ENCODE measurements around the gene TEX29. TPM values are rescaled to one million over a fixed set of nuclear protein-coding genes. Genes with fewer than 3 reads are reported as not detected.

The TEX29 gene
- total RNA-seq, 1 experiment from 2014 or later: 0.68 TPM

DNA sequence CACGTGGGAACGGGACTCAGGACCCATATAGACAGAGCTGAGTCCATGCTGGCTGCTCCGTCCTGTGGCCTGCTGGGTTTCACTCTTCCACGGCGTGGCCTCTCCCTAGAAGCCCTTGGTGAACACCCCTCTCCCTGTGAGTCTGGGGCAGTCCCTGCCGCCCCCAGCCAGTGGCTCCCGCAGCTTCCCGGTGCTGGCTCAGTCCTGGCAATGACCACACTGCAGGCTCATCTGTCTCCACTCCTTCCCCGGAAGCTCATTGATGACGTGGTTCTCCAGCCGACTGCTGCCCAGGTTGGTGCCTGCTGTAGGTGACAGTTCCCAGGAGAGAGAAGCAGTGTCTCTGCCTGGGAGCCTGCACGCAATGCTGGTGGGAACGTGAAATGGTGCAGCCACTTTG is 2.1 kb upstream of the TEX29 start:
- CTCF ChIA-PET: no interaction called here
- no peak for DNase-seq (ENCODE audit: low spot score)

DNA sequence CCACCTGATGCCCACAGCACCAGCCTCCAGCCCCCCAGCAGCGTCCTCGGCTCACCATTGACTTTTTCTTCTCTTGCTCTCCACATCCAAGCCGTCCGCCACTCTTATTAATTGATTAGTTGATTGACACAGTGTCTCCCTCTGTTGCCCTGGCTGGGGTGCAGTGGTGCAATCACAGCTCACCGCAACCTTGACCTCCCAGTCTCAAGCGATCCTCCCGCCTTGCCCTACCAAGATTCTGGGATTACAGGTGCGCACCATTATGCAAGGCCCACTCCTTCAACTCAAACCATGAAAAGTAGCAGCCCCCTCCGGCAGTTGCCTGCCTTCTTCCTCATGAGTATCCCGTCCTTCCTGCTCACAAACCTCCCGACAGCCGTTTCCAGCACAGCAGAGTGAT is 921 bp upstream of the TEX29 start:
- ChIA-PET POLR2A (no interaction called here), CTCF (interaction anchor here (0.9 kb wide), 1 partner anchor 26 kb away, joined by 4 read pairs; no protein-coding TSS in a partner anchor)
- Mint-ChIP-seq H3K27me3 (ENCODE audit: low read depth) (no peaks in the 10 kb centered on the region), H3K4me1 (no peaks in the 10 kb centered on the region), H3K27ac (no peak overlapping the region), H3K4me3 (no peak overlapping the region), H3K9me3 (no peaks in the 10 kb centered on the region), H3K36me3 (no peaks in the 10 kb centered on the region)
- ATAC-seq (no peak), DNase-seq (ENCODE audit: low spot score) (no peak)
- TF ChIP-seq, protein P1, sequence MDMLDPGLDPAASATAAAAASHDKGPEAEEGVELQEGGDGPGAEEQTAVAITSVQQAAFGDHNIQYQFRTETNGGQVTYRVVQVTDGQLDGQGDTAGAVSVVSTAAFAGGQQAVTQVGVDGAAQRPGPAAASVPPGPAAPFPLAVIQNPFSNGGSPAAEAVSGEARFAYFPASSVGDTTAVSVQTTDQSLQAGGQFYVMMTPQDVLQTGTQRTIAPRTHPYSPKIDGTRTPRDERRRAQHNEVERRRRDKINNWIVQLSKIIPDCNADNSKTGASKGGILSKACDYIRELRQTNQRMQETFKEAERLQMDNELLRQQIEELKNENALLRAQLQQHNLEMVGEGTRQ (CRISPR knock-in tag; IDR thresholded peaks at IDR 0.05): no peak
- no peak for TF ChIP-seq ZNF219 (CRISPR knock-in tag; IDR thresholded peaks at IDR 0.05; ENCODE audit: borderline replicate concordance)
- no peak for TF ChIP-seq ESRRA (CRISPR knock-in tag; IDR thresholded peaks at IDR 0.05; ENCODE audit: borderline replicate concordance)
- TF ChIP-seq, protein P2, sequence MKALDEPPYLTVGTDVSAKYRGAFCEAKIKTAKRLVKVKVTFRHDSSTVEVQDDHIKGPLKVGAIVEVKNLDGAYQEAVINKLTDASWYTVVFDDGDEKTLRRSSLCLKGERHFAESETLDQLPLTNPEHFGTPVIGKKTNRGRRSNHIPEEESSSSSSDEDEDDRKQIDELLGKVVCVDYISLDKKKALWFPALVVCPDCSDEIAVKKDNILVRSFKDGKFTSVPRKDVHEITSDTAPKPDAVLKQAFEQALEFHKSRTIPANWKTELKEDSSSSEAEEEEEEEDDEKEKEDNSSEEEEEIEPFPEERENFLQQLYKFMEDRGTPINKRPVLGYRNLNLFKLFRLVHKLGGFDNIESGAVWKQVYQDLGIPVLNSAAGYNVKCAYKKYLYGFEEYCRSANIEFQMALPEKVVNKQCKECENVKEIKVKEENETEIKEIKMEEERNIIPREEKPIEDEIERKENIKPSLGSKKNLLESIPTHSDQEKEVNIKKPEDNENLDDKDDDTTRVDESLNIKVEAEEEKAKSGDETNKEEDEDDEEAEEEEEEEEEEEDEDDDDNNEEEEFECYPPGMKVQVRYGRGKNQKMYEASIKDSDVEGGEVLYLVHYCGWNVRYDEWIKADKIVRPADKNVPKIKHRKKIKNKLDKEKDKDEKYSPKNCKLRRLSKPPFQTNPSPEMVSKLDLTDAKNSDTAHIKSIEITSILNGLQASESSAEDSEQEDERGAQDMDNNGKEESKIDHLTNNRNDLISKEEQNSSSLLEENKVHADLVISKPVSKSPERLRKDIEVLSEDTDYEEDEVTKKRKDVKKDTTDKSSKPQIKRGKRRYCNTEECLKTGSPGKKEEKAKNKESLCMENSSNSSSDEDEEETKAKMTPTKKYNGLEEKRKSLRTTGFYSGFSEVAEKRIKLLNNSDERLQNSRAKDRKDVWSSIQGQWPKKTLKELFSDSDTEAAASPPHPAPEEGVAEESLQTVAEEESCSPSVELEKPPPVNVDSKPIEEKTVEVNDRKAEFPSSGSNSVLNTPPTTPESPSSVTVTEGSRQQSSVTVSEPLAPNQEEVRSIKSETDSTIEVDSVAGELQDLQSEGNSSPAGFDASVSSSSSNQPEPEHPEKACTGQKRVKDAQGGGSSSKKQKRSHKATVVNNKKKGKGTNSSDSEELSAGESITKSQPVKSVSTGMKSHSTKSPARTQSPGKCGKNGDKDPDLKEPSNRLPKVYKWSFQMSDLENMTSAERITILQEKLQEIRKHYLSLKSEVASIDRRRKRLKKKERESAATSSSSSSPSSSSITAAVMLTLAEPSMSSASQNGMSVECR (CRISPR knock-in tag; IDR thresholded peaks at IDR 0.05; ENCODE audit: borderline replicate concordance): no peak
- no peak for TF ChIP-seq TP53 (CRISPR knock-in tag; IDR thresholded peaks at IDR 0.05)
- TF ChIP-seq, protein P3, sequence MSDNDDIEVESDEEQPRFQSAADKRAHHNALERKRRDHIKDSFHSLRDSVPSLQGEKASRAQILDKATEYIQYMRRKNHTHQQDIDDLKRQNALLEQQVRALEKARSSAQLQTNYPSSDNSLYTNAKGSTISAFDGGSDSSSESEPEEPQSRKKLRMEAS (CRISPR knock-in tag; IDR thresholded peaks at IDR 0.05): no peak

More for the DNA sequence above, 2.1 kb upstream of the TEX29 start:
- POLR2A ChIA-PET: no interaction called here
- H3K27ac Mint-ChIP-seq: peak overlapping the region; percentile 65; the same call in 1 of the 2 replicates
- no peaks in the 10 kb centered on the region for H3K4me1 Mint-ChIP-seq
- peaks cover 7% of the 10 kb centered on the region for H3K9me3 Mint-ChIP-seq
- peaks cover 1% of the 10 kb centered on the region; the same call in 1 of the 2 replicates for H3K36me3 Mint-ChIP-seq
- TF ChIP-seq FOXK1 (CRISPR knock-in tag; IDR thresholded peaks at IDR 0.05) (no peak), ELF4 (CRISPR knock-in tag; IDR thresholded peaks at IDR 0.05; ENCODE audit: low read depth) (no peak), EMX1 (CRISPR knock-in tag; IDR thresholded peaks at IDR 0.05) (no peak), ZNF416 (CRISPR knock-in tag; IDR thresholded peaks at IDR 0.05) (no peak), ZNF671 (CRISPR knock-in tag; IDR thresholded peaks at IDR 0.05) (no peak), ZNF423 (CRISPR knock-in tag; IDR thresholded peaks at IDR 0.05) (no peak), IRF2 (CRISPR knock-in tag; IDR thresholded peaks at IDR 0.05; ENCODE audit: borderline replicate concordance, low read depth) (no peak), GRHL2 (CRISPR knock-in tag; IDR thresholded peaks at IDR 0.05; ENCODE audit: insufficient replicate concordance, severe bottlenecking) (no peak), FOXJ3 (CRISPR knock-in tag; IDR thresholded peaks at IDR 0.05; ENCODE audit: borderline replicate concordance) (no peak), OVOL2 (CRISPR knock-in tag; IDR thresholded peaks at IDR 0.05; ENCODE audit: borderline replicate concordance) (no peak), NR3C1 (CRISPR knock-in tag; conservative IDR thresholded peaks at IDR 0.05; ENCODE audit: low read depth) (no peak), ATF1 (CRISPR knock-in tag; IDR thresholded peaks at IDR 0.05) (no peak), NR1H2 (CRISPR knock-in tag; IDR thresholded peaks at IDR 0.05) (no peak), ETV6 (CRISPR knock-in tag; IDR thresholded peaks at IDR 0.05) (no peak)
- TF ChIP-seq, protein P4, sequence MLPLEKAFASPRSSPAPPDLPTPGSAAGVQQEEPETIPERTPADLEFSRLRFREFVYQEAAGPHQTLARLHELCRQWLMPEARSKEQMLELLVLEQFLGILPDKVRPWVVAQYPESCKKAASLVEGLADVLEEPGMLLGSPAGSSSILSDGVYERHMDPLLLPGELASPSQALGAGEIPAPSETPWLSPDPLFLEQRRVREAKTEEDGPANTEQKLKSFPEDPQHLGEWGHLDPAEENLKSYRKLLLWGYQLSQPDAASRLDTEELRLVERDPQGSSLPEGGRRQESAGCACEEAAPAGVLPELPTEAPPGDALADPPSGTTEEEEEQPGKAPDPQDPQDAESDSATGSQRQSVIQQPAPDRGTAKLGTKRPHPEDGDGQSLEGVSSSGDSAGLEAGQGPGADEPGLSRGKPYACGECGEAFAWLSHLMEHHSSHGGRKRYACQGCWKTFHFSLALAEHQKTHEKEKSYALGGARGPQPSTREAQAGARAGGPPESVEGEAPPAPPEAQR (CRISPR knock-in tag; IDR thresholded peaks at IDR 0.05): no peak
- TF ChIP-seq, protein P1 (CRISPR knock-in tag; IDR thresholded peaks at IDR 0.05): no peak
- TF ChIP-seq, protein P5, sequence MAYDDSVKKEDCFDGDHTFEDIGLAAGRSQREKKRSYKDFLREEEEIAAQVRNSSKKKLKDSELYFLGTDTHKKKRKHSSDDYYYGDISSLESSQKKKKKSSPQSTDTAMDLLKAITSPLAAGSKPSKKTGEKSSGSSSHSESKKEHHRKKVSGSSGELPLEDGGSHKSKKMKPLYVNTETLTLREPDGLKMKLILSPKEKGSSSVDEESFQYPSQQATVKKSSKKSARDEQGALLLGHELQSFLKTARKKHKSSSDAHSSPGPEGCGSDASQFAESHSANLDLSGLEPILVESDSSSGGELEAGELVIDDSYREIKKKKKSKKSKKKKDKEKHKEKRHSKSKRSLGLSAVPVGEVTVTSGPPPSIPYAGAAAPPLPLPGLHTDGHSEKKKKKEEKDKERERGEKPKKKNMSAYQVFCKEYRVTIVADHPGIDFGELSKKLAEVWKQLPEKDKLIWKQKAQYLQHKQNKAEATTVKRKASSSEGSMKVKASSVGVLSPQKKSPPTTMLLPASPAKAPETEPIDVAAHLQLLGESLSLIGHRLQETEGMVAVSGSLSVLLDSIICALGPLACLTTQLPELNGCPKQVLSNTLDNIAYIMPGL (CRISPR knock-in tag; IDR thresholded peaks at IDR 0.05): no peak
- TF ChIP-seq, protein P6, sequence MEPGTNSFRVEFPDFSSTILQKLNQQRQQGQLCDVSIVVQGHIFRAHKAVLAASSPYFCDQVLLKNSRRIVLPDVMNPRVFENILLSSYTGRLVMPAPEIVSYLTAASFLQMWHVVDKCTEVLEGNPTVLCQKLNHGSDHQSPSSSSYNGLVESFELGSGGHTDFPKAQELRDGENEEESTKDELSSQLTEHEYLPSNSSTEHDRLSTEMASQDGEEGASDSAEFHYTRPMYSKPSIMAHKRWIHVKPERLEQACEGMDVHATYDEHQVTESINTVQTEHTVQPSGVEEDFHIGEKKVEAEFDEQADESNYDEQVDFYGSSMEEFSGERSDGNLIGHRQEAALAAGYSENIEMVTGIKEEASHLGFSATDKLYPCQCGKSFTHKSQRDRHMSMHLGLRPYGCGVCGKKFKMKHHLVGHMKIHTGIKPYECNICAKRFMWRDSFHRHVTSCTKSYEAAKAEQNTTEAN (CRISPR knock-in tag; IDR thresholded peaks at IDR 0.05): no peak
- TF ChIP-seq, protein P7, sequence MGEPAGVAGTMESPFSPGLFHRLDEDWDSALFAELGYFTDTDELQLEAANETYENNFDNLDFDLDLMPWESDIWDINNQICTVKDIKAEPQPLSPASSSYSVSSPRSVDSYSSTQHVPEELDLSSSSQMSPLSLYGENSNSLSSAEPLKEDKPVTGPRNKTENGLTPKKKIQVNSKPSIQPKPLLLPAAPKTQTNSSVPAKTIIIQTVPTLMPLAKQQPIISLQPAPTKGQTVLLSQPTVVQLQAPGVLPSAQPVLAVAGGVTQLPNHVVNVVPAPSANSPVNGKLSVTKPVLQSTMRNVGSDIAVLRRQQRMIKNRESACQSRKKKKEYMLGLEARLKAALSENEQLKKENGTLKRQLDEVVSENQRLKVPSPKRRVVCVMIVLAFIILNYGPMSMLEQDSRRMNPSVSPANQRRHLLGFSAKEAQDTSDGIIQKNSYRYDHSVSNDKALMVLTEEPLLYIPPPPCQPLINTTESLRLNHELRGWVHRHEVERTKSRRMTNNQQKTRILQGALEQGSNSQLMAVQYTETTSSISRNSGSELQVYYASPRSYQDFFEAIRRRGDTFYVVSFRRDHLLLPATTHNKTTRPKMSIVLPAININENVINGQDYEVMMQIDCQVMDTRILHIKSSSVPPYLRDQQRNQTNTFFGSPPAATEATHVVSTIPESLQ (CRISPR knock-in tag; IDR thresholded peaks at IDR 0.05): no peak
- TF ChIP-seq, protein P8, sequence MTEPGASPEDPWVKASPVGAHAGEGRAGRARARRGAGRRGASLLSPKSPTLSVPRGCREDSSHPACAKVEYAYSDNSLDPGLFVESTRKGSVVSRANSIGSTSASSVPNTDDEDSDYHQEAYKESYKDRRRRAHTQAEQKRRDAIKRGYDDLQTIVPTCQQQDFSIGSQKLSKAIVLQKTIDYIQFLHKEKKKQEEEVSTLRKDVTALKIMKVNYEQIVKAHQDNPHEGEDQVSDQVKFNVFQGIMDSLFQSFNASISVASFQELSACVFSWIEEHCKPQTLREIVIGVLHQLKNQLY (CRISPR knock-in tag; IDR thresholded peaks at IDR 0.05): no peak
- no peak for ATAC-seq
- no peaks in the 10 kb centered on the region for H3K27me3 Mint-ChIP-seq (ENCODE audit: low read depth)
- H3K4me3 Mint-ChIP-seq: no peak overlapping the region
